IPS-15b (cell line): ENCODE data around the gene MYO6.

Experiments used
- H3K27me3 ChIP-seq: one replicate; pipeline ENCODE4 v1.6.1; 2013; ENCODE audit warnings: low read length; ENCODE audit not compliant: control insufficient read depth, insufficient read depth
- H3K36me3 ChIP-seq: one replicate; pipeline ENCODE4 v1.6.1; 2013; ENCODE audit warnings: low read length; ENCODE audit not compliant: control insufficient read depth, insufficient read depth
- H3K4me1 ChIP-seq: one replicate; pipeline ENCODE4 v1.6.1; 2013; ENCODE audit warnings: mild to moderate bottlenecking, low read length; ENCODE audit not compliant: control insufficient read depth, insufficient read depth
- H3K4me3 ChIP-seq: one replicate; pipeline ENCODE4 v1.5.1; 2013; ENCODE audit warnings: low read depth, low read length
- H3K9ac ChIP-seq: one replicate; pipeline ENCODE4 v1.6.1; 2013; ENCODE audit warnings: low read depth, mild to moderate bottlenecking, low read length
- H3K9me3 ChIP-seq: one replicate; pipeline ENCODE4 v1.6.1; 2013; ENCODE audit warnings: mild to moderate bottlenecking, low read length; ENCODE audit not compliant: control insufficient read depth, insufficient read depth

Gene MYO6

DNA sequence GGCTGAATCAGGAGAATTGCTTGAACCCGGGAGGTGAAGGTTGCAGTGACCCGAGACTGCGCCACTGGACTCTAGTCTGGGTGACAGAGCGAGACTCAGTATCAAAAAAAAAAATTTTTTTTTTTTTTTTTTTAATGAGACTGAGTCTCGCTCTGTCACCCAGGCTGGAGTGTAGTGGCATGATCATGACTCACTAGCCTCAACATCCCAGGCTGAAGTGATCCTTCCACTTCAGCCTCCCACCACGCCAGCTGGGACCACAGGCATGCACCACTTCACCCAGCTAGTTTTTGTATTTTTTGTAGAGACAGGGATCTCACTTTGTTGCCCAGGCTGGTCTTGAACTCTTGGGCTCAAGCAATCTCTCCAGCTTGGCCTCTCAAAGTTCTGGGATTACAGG lies 53.3 kb downstream of the MYO6 start:
- Histone ChIP-seq H3K4me1 (peaks cover 5% of the 10 kb centered on the region), H3K9ac (no peak overlapping the region), H3K9me3 (no peaks in the 10 kb centered on the region), H3K4me3 (no peak overlapping the region), H3K36me3 (no peaks in the 10 kb centered on the region), H3K27me3 (no peaks in the 10 kb centered on the region)

DNA sequence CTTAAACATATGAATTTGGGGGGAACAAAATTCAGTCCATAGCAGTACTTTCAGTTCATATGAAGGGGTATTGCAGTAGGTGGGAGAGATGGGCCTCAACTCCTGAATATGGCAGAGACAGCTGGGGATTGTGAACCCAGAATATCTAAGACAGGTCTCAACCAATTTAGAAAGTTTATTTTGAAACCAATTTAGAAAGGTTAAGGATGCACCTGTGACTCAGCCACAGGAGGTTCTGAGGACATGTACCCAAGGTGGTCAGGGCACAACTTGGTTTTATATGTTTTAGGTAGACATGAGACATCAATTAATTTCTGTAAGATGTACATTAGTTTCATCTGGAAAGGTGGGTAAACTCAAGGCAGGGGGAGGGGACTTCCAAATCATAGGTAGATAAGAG lies 59.5 kb downstream of the MYO6 start:
- no peaks in the 10 kb centered on the region for H3K36me3 ChIP-seq
- no peaks in the 10 kb centered on the region for H3K27me3 ChIP-seq
- H3K9me3 ChIP-seq = no peaks in the 10 kb centered on the region
- no peak overlapping the region for H3K9ac ChIP-seq
- H3K4me1 ChIP-seq = no peaks in the 10 kb centered on the region
- no peak overlapping the region for H3K4me3 ChIP-seq

DNA sequence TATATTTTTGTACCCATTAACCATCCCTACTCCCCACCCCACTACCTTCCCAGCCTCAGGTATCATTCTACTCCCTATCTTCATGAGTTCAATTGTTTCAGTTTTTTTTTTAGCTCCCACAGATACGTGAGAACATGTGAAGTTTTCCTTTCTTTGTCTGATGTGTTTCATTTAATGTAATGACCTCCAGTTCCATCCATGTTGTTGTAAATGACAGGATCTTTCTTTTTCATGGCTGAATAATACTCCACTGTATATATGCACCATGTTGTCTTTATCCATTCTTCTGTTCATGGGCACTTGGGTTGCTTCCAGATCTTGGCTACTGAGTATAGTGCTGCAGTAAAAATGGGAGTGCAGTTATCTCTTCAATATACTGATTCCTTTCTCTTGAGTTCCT lies 63.5 kb downstream of the MYO6 start:
- Histone ChIP-seq H3K9me3 (no peaks in the 10 kb centered on the region), H3K4me1 (no peaks in the 10 kb centered on the region), H3K36me3 (no peaks in the 10 kb centered on the region), H3K4me3 (no peak overlapping the region), H3K9ac (no peak overlapping the region), H3K27me3 (no peaks in the 10 kb centered on the region)

DNA sequence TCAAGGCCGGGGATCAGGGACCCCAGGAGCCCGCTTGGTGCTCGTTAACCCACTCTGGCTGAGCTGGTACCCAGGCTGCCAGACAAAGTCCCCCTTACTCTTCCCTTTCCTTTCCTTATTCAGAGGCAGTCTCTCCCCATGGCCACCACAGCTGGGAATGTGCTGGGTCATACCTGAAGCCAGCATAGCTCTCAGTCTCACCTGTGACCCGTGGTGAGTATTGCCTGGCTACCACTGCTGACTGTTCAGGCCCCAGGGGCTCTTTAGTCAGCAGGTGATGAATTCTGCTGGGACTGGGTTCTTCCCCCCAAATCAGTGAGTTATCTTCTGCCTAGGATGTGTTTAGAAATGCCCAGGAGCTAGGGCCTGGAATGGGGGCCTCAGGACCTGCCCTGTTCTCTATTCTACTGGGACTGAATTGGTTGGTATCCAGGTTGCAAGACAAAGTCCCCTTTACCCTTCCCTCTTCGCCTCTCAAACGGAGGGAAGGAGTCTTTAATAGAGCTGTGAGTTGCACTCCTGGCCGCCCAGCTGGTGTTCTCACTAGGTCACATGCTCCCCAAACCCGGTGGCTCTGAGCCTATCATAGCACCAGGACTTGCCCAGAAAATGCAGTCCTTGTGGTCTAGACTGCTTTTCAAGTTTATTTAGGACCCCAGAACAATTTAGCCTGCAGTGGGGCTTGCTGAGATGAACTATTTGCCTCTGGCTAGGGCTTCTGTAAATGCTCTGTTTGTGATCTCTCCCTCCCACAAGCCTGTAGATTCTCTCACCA lies 64.6 kb downstream of the MYO6 start:
- no peaks in the 10 kb centered on the region for H3K27me3 ChIP-seq
- no peak overlapping the region for H3K9ac ChIP-seq
- H3K4me1 ChIP-seq = no peaks in the 10 kb centered on the region
- H3K36me3 ChIP-seq = no peaks in the 10 kb centered on the region
- no peaks in the 10 kb centered on the region for H3K9me3 ChIP-seq
- no peak overlapping the region for H3K4me3 ChIP-seq

DNA sequence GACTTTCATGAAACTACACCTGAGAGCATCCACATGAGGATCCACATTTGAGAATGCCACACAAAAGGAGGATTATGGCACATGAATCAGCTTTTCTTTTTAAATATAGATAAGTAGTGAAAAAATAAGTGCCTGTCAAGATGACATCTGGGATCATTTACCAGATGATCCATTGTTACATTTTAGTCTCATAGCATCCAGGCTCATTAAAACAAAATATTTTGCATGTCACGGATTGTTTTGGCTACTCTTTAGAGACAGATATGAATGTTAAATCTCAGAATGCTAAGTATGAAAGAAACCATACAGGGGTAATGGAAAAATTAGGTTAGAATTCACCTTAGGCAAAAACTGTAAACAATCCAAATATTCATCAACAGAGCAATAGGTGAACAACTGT lies 66.7 kb downstream of the MYO6 start:
- Histone ChIP-seq H3K27me3 (no peaks in the 10 kb centered on the region), H3K9ac (no peak overlapping the region), H3K4me3 (no peak overlapping the region), H3K36me3 (no peaks in the 10 kb centered on the region), H3K4me1 (no peaks in the 10 kb centered on the region), H3K9me3 (no peaks in the 10 kb centered on the region)

DNA sequence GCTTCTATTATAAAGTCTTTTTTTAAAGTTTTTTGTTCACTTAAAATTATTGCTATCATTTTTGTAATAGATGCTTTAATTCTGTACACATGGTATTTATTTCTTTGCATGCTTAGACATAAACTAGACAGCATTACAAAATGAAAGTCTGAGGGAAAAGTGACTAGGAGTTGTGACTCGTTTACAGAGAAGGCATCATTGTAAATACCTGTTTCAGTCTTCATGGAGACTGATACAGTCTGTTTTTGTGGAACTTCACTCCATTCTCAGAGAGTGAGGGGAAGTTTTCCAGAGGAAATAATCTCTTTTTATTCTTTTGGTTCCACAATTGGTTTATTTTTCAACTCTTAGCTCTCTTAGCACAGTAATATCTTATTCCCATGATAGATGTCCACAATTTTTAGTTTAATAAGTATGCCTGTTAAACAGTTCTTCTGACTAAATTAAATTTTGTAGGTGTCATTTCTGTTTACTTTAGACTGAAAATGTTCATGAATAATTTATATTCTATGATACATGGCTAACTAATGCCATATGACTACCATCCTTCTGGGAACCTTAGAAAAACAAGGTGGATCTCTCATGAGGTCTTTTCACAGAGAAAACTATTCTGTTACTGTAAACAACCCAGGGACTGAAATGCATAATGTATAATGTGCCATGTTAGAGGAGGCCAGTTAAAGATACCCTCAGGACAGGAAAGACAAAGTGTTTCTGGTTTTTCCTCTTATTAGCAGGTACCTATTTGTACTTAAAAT lies 69.2 kb downstream of the MYO6 start:
- no peak overlapping the region for H3K4me3 ChIP-seq
- no peaks in the 10 kb centered on the region for H3K27me3 ChIP-seq
- no peaks in the 10 kb centered on the region for H3K4me1 ChIP-seq
- H3K9ac ChIP-seq = no peak overlapping the region
- H3K36me3 ChIP-seq = no peaks in the 10 kb centered on the region
- H3K9me3 ChIP-seq = no peaks in the 10 kb centered on the region

DNA sequence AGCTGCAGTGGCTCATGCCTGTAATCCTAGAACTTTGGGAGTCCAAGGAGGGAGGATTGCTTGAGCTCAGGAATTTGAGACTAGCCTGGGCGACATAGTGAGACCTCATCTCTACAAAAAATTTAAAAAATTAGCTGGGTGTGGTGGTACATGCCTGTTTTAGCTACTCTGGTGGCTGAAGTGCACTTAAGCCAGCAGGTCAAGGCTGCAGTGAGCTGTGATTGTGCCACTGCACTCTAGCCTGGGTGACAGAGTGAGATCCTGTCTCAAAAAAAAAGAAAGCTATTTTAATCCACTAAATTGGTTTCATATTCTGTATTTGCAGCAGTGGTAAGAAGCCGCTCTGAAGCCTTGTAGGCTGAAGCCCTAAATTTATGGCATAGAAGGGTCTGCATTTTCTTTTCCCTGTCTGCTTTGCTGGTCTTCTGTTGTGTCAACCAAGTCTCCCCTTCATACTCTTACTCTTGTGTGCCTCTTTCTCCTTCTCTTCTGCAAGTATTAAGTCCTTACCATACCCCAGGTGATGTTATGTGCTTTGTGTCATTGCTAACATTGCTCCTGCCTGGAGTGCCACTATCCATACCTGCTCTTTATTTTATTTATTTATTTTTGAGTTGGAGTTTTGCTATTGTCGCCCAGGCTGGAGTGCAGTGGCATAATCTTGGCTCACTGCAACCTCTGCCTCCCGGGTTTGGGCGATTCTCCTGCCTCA lies 70.9 kb downstream of the MYO6 start:
- Histone ChIP-seq H3K36me3 (no peaks in the 10 kb centered on the region), H3K27me3 (no peaks in the 10 kb centered on the region), H3K4me3 (no peak overlapping the region), H3K9ac (no peak overlapping the region), H3K9me3 (no peaks in the 10 kb centered on the region), H3K4me1 (no peaks in the 10 kb centered on the region)

DNA sequence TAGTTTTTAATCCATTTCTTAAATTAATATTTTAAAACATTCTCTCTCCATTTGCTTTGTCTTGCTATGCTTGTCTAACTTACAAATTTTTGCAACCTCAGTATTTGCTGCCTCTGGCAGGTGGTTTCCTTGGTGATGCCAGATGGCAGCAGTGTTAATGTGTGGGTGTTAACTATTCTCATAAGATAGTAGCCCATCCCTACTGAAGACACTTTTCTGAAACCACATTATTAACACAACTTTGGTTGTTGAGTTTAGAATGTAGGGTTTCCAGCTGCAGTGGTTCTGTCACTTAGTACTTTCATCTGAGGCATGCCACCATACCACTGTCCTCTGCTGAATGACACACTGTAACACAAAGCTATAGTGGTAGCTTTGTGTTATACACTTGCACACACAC lies 75.1 kb downstream of the MYO6 start:
- Histone ChIP-seq H3K27me3 (no peaks in the 10 kb centered on the region), H3K4me3 (no peak overlapping the region), H3K9ac (no peak overlapping the region), H3K9me3 (no peaks in the 10 kb centered on the region), H3K36me3 (no peaks in the 10 kb centered on the region), H3K4me1 (no peaks in the 10 kb centered on the region)

DNA sequence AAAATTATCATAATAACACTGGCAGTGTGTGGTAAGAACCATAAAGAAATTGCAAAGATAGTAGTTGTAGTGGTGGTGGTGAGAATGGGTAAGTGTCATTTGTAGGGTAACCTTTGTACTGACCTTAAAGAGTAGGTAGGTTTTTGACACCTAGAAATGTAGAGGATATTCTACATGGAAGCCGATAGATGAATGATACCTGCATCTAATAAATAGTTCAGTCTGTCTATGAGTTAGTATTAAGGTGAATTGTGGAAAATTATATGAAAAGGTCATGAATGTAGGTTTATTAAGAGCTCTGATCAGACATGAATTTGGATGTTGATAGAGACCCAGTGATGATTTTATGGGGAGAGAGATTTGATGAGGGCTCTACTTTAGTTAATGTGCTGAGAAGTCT lies 78.1 kb downstream of the MYO6 start:
- no peaks in the 10 kb centered on the region for H3K4me1 ChIP-seq
- H3K9ac ChIP-seq = no peak overlapping the region
- H3K27me3 ChIP-seq = no peaks in the 10 kb centered on the region
- H3K36me3 ChIP-seq = no peaks in the 10 kb centered on the region
- no peaks in the 10 kb centered on the region for H3K9me3 ChIP-seq
- H3K4me3 ChIP-seq = no peak overlapping the region

DNA sequence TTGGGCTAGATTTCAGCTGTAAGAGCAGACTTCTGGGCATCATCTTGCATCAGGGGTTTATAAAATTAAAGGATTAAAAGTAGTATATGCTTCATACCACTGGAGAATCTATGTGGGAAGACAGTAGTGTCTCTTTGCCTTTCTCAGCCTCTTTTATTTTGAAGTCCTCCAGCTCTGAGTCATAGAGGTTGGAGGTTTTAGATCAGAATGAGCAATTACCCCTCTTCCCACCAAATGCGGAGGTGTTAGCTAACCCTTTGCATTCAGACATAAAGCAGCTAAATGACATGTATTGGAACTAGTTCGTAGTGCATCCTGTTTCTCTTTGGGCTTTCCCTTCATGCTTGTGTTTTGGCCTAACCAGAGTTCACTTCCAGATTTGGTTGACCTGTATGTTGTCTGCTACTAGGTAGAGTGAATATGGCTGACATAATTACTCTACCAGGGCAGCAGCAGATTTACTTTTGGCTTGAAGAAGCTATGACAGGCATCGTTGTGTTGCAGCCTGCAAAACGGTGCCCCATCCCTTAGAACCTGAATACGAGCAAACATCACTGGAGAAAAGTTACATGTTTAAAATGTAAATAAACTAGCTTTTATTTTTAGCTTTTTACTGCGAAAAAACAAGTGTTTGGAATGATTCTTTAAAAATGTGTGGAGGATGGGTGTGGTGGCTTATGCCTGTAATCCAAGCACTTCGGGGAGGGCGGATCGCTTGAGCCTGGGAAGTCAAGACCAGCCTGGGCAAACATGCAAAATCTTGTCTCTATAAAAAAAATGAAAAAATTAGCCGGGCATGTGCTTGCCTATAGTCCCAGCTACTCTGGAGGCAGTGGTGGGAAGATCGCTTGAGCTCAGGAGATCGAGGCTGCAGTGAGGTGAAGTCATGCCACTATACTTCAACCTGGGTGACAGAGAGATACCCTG lies 82.2 kb downstream of the MYO6 start:
- no peaks in the 10 kb centered on the region for H3K9me3 ChIP-seq
- H3K4me1 ChIP-seq = no peaks in the 10 kb centered on the region

DNA sequence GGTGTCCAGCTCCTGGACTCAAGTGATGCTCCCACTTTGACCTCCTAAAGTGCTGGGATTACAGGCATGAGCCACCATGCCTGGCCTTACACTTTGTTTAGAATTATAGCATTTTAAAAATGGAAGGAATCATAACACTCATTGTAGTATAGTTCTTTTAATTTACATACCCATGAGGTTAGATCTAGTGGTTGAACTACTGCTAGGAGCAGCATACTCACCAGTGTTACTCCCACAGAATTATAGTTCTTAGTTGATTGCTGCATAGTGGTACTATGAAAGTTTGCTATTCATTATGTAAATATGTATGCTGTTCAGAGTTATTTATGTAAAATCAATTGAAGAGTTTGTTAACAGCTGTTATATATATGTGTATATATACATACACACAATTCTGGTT lies 85.4 kb downstream of the MYO6 start:
- Histone ChIP-seq H3K4me3 (no peak overlapping the region), H3K9me3 (no peaks in the 10 kb centered on the region), H3K36me3 (peaks cover 2% of the 10 kb centered on the region), H3K9ac (no peak overlapping the region), H3K27me3 (no peaks in the 10 kb centered on the region), H3K4me1 (no peaks in the 10 kb centered on the region)

More for the DNA sequence above, 82.2 kb downstream of the MYO6 start:
- H3K4me3 ChIP-seq = no peak overlapping the region
- H3K36me3 ChIP-seq = peaks cover 2% of the 10 kb centered on the region
- H3K27me3 ChIP-seq = no peaks in the 10 kb centered on the region
- H3K9ac ChIP-seq = no peak overlapping the region
